ENCODE measurements around the gene MYMK.

- TF ChIP-seq ZNF274 (CRISPR knock-in tag; IDR thresholded peaks at IDR 0.05) (no peak), PBX2 (CRISPR knock-in tag; IDR thresholded peaks at IDR 0.05) (no peak), ZNF768 (CRISPR knock-in tag; IDR thresholded peaks at IDR 0.05) (no peak), ZFX (CRISPR knock-in tag; IDR thresholded peaks at IDR 0.05; ENCODE audit: low read depth) (no peak), ZNF552 (CRISPR knock-in tag; IDR thresholded peaks at IDR 0.05; ENCODE audit: borderline replicate concordance) (no peak), MXI1 (IDR thresholded peaks at IDR 0.05; ENCODE audit: borderline replicate concordance, low read depth, low read length) (no peak), ZNF234 (CRISPR knock-in tag; conservative IDR thresholded peaks at IDR 0.05) (no peak), FOXP1 (IDR thresholded peaks at IDR 0.05) (no peak), FOXP1 (CRISPR knock-in tag; IDR thresholded peaks at IDR 0.05) (no peak), ZNF292 (CRISPR knock-in tag; IDR thresholded peaks at IDR 0.05; ENCODE audit: borderline replicate concordance, low read depth) (no peak), ATF1 (CRISPR knock-in tag; IDR thresholded peaks at IDR 0.05) (no peak), AKNA (CRISPR knock-in tag; IDR thresholded peaks at IDR 0.05; ENCODE audit: borderline replicate concordance) (no peak), FOXC1 (CRISPR knock-in tag; IDR thresholded peaks at IDR 0.05; ENCODE audit: borderline replicate concordance) (no peak), SNAPC2 (CRISPR knock-in tag; IDR thresholded peaks at IDR 0.05) (no peak), HNF4G (IDR thresholded peaks at IDR 0.05; ENCODE audit: borderline replicate concordance, low read depth, low read length) (no peak), HNF4G (CRISPR knock-in tag; IDR thresholded peaks at IDR 0.05; ENCODE audit: borderline replicate concordance, low read depth) (no peak)
Measured at GRCh38 chr9:133476036-133476931, 48.5 kb downstream of the MYMK start.
